ENCODE data around the gene RUBCN. TPM values are rescaled to one million over a fixed set of nuclear protein-coding genes. Genes with fewer than 3 reads are reported as not detected.

The RUBCN gene
- total RNA-seq = 10 to 100 TPM; 33.9 to 38.2 TPM

- POLR2A ChIA-PET = interaction anchor here (0.6 to 2.4 kb wide), 6 partner anchors 10 to 869 kb away, joined by 3 to 7 read pairs (median 6); partner anchors contain the start of genes FYTTD1 and SENP5
- CTCF ChIA-PET = interaction anchor here (0.6 to 1.1 kb wide), 3 partner anchors 16 to 49 kb away, joined by 3 read pairs; no protein-coding TSS in a partner anchor
These were observed at the start of gene RUBCN for GRCh38 chr3:197736491-197737318. TSS of gene RUBCN (minus strand) at chr3:197736904. CDS start at chr3:197736719, 185 bp downstream.

- ChIA-PET POLR2A (no interaction called here), CTCF (interaction anchor here (0.8 to 0.9 kb wide), 3 partner anchors 12 to 32 kb away, joined by 3 to 4 read pairs (median 3); no protein-coding TSS in a partner anchor)
These were observed 47.4 kb upstream of the RUBCN start for GRCh38 chr3:197784019-197784585.

DNA sequence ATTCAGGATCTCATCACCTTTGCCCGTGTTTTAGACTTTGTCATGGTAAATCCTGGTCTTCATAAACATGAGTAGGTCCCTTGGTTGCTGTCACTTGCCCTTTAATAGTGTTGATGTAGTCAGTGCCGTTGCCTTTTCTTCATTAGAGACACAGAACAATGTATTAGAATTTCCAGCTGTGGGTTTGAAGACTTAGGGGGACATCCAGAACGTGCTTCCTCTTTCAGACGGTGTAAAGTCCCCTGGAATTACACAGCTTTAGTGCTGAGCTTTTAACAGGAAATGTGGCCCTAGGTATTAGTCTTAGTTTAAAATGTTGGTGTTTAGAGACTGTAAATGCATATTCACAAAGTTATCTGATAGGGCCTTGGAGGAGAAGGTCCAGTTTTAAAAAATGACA is 45.5 kb upstream of the RUBCN start:
- ChIA-PET POLR2A (no interaction called here), CTCF (no interaction called here)

GRCh38 chr3:197775317-197775716 is 38.6 kb upstream of the RUBCN start:
- CTCF ChIA-PET = no interaction called here
- POLR2A ChIA-PET = no interaction called here

GRCh38 chr3:197761784-197762183 is 25.1 kb upstream of the RUBCN start:
- POLR2A ChIA-PET = no interaction called here
- CTCF ChIA-PET = no interaction called here

GRCh38 chr3:197758512-197758911 is 21.8 kb upstream of the RUBCN start:
- ChIA-PET CTCF (no interaction called here), POLR2A (no interaction called here)

GRCh38 chr3:197756704-197757103 is 20.0 kb upstream of the RUBCN start:
- CTCF ChIA-PET = no interaction called here
- POLR2A ChIA-PET = no interaction called here

DNA sequence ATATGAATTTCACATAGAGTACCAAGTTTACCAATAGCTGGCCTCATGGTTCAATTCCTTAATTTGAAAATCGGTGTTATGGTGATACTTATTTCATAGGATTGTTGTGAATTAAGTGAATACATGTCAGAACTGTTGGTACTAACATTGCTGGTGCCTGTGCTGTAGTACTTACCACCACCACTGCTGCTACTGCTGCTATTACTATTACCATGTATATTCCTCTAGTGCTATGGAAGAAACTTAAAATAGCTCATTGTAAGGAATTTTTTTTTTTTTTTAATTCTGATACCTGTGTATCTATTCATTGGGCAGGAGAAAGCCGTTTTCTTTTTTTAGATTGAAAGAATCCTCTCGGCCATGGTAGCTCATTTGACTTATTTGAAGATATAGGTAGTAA is 16.6 kb upstream of the RUBCN start:
- POLR2A ChIA-PET = no interaction called here
- CTCF ChIA-PET = interaction anchor here (0.7 kb wide), 1 partner anchor 27 kb away, joined by 3 read pairs; no protein-coding TSS in a partner anchor

GRCh38 chr3:197752107-197752506 is 15.4 kb upstream of the RUBCN start:
- POLR2A ChIA-PET = no interaction called here

GRCh38 chr3:197750858-197751737 is 14.4 kb upstream of the RUBCN start:
- CTCF ChIA-PET = interaction anchor here (1.1 kb wide), 2 partner anchors 33 to 40 kb away, joined by 3 read pairs; partner anchors contain the start of gene LRCH3
- POLR2A ChIA-PET = interaction anchor here (1.0 kb wide), 1 partner anchor 15 kb away, joined by 6 read pairs; no protein-coding TSS in a partner anchor

More at GRCh38 chr3:197752107-197752506, 15.4 kb upstream of the RUBCN start:
- CTCF ChIA-PET = interaction anchor here (1.1 kb wide), 1 partner anchor 32 kb away, joined by 3 read pairs; no protein-coding TSS in a partner anchor

GRCh38 chr3:197750396-197750831 is 13.7 kb upstream of the RUBCN start:
- CTCF ChIA-PET = interaction anchor here (1.1 kb wide), 1 partner anchor 41 kb away, joined by 3 read pairs; the partner anchor contains the start of gene LRCH3
- POLR2A ChIA-PET = interaction anchor here (0.5 to 1.0 kb wide), 4 partner anchors 14 to 514 kb away, joined by 3 to 6 read pairs (median 4); partner anchors contain the start of gene LRCH3

GRCh38 chr3:197749601-197750395 is 13.1 kb upstream of the RUBCN start, which contains the start of gene FYTTD1:
TSS of gene FYTTD1 (plus strand) at chr3:197749883. CDS start at chr3:197749972, 89 bp downstream.
- ChIA-PET POLR2A (interaction anchor here (0.5 to 1.3 kb wide), 5 partner anchors 14 to 513 kb away, joined by 3 to 6 read pairs (median 4); partner anchors contain the start of genes LRCH3 and RUBCN), CTCF (interaction anchor here (0.9 to 1.0 kb wide), 2 partner anchors 10 to 29 kb away, joined by 3 read pairs; no protein-coding TSS in a partner anchor)

GRCh38 chr3:197749315-197749600 is 12.6 kb upstream of the RUBCN start:
- ChIA-PET POLR2A (interaction anchor here (0.5 to 1.3 kb wide), 2 partner anchors 13 to 78 kb away, joined by 6 read pairs; partner anchors contain the start of gene RUBCN), CTCF (interaction anchor here (0.9 to 1.0 kb wide), 2 partner anchors 10 to 28 kb away, joined by 3 read pairs; no protein-coding TSS in a partner anchor)

GRCh38 chr3:197748597-197749314 is 12.1 kb upstream of the RUBCN start:
- POLR2A ChIA-PET = interaction anchor here (0.6 to 1.3 kb wide), 2 partner anchors 13 to 36 kb away, joined by 3 to 6 read pairs; partner anchors contain the start of gene RUBCN
- CTCF ChIA-PET = interaction anchor here (0.9 to 1.0 kb wide), 2 partner anchors 9 to 28 kb away, joined by 3 read pairs; no protein-coding TSS in a partner anchor

- CTCF ChIA-PET = no interaction called here
These were observed 10.1 kb upstream of the RUBCN start for GRCh38 chr3:197746801-197747237.

GRCh38 chr3:197746209-197746608 is 9.5 kb upstream of the RUBCN start:
- ChIA-PET CTCF (no interaction called here), POLR2A (interaction anchor here (1.2 kb wide), 1 partner anchor 10 kb away, joined by 3 read pairs; the partner anchor contains the start of gene RUBCN)

More at GRCh38 chr3:197746801-197747237, 10.1 kb upstream of the RUBCN start:
- POLR2A ChIA-PET = interaction anchor here (1.2 kb wide), 1 partner anchor 10 kb away, joined by 3 read pairs; the partner anchor contains the start of gene RUBCN

- POLR2A ChIA-PET = no interaction called here
These were observed 6.1 kb upstream of the RUBCN start for GRCh38 chr3:197742787-197743186.

More at GRCh38 chr3:197742787-197743186, 6.1 kb upstream of the RUBCN start:
- CTCF ChIA-PET = no interaction called here
